ENCODE data around the gene SLC13A4. TPM values are rescaled to one million over a fixed set of nuclear protein-coding genes. Genes with fewer than 3 reads are reported as not detected.

Gene SLC13A4
- total RNA-seq, 5 donors from 2014 or later (not counting 1 experiment from before 2014, with no cell fraction given) = not detected

DNA sequence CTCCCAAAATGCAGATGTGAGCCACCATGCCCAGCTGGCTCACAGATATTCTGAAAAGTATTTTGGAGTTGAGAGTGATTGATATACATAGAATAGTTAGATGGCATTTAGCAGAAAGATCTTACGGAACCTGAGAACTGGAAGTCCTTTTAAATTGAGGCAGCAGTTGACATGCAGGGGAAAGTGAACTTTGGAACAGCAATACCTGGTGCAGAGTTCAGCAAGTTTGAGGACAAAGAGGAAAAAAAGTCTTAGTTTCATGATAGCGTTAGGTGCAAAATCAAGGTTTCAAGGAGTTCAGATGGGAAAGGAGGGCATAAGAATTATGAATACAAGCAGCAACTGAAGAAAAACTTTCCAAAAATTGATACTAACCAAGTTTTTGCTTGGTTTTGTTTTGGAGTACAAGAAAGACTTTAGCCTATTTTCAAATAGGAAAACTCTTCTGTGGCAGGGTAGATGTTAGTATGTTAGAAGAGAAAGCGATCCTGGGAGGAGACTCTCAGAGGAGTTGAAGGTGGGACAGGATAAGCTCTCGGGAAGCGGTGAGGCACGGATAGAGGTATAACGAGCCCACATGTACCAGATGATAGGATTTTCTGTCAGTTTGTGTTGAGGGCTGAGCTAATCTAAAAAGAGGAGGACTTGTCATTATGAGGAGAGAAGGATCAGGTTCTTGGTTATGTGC is 93.7 kb downstream of the SLC13A4 start:
- Histone ChIP-seq H3K36me3 (ENCODE audit: control insufficient read depth in 2 of 2, extremely low read depth in 1 of 2, insufficient read depth in 1 of 2, low read length in 1 of 2) (peaks cover 5 to 71% of the 10 kb centered on the region in 2 donors), H3K4me1 (ENCODE audit: control insufficient read depth in 1 of 2, extremely low read depth in 1 of 2, insufficient read depth in 2 of 2, low read length in 2 of 2) (no peaks in the 10 kb centered on the region), H3K9me3 (no peaks in the 10 kb centered on the region), H3K27ac (ENCODE audit: low read length) (no peak overlapping the region), H3K27me3 (replicated peaks in 1 of 2; ENCODE audit: control insufficient read depth in 2 of 2, extremely low read depth in 1 of 2, insufficient read depth in 2 of 2, low read length in 1 of 2) (no peaks in the 10 kb centered on the region), H3K4me3 (ENCODE audit: control insufficient read depth in 1 of 2, extremely low read depth in 1 of 2, low read length in 1 of 2) (no peak overlapping the region)
- CTCF ChIA-PET = interaction anchor here (1.1 to 1.6 kb wide), 2 partner anchors 11 to 13 kb away, joined by 3 read pairs; no protein-coding TSS in a partner anchor
- 96% methylated on average over 6 of the region's 7 CpGs for whole genome bisulfite sequencing (ENCODE audit: insufficient coverage)
- DNase-seq = no peak
- H3K27ac Mint-ChIP-seq = no peak overlapping the region
- no peaks in the 10 kb centered on the region for H3K27me3 Mint-ChIP-seq
- ATAC-seq (replicated peaks in 1 of 4) = no peak
- POLR2A ChIA-PET = no interaction called here
- H3K36me3 Mint-ChIP-seq = peaks cover 68% of the 10 kb centered on the region
- no peaks in the 10 kb centered on the region for H3K4me1 Mint-ChIP-seq
- H3K9me3 Mint-ChIP-seq = no peaks in the 10 kb centered on the region
- no peak overlapping the region for H3K4me3 Mint-ChIP-seq

Other genes starting within 250 kb of the SLC13A4 start
- 10 to 100 TPM; 29.4 to 36.8 (median 33.7) TPM for gene CNOT4, start 218.1 kb downstream of the SLC13A4 start, total RNA-seq
- 10 to 100 TPM; 52.4 to 63.0 (median 57.8) TPM for gene NUP205, start 170.3 kb downstream of the SLC13A4 start, total RNA-seq
- 10 to 100 TPM; 15.2 to 23.0 (median 21.5) TPM for gene STMP1, start 65.7 kb downstream of the SLC13A4 start, total RNA-seq
- gene FAM180A, start 20.6 kb upstream of the SLC13A4 start, total RNA-seq = not detected
- 10 to 100 TPM; 74.2 to 96.3 (median 84.1) TPM for gene MTPN, start 249.2 kb upstream of the SLC13A4 start, total RNA-seq

Data from T-cell (primary cell).